Measurements from ENCODE around the gene IGLL5. TPM values are rescaled to one million over a fixed set of nuclear protein-coding genes. Genes with fewer than 3 reads are reported as not detected.

IGLL5 gene
- total and polyA plus RNA-seq, 2 donors (not counting 3 experiments of a cell fraction or from before 2014, with no cell fraction given): not detected

DNA sequence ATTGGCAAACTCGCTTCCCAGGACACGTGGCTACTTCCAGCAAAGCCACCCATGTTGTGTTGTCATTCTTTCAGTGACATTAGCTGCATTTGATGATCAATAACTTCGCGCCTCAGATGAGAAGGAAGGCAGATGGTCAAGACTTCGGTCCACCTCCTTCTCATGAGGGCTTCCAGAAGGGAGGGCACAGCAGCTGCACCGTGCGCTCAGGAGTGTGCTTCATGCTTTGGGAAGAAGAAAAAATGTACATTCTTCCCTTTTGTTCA lies 25.3 kb downstream of the IGLL5 start:
- H3K79me2 ChIP-seq (ENCODE audit: control insufficient read depth, insufficient read depth, low read length): no peaks in the 10 kb centered on the region
- TF ChIP-seq POLR2A (IDR thresholded peaks at IDR 0.05; ENCODE audit: low read depth, low read length) (no peak), EZH2 (IDR thresholded peaks at IDR 0.05; ENCODE audit: borderline replicate concordance, low read depth, low read length, severe bottlenecking) (no peak), MYC (IDR thresholded peaks at IDR 0.05; ENCODE audit: low read depth, low read length) (no peak), POLR2AphosphoS5 (IDR thresholded peaks at IDR 0.05; ENCODE audit: insufficient read depth, low read depth, low read length) (no peak), FOS (IDR thresholded peaks at IDR 0.05; ENCODE audit: borderline replicate concordance, insufficient read depth, low read length) (no peak), GATA2 (IDR thresholded peaks at IDR 0.05; ENCODE audit: insufficient read depth, insufficient read length, low read depth, low read length) (no peak), JUN (IDR thresholded peaks at IDR 0.05; ENCODE audit: borderline replicate concordance, insufficient read depth, insufficient read length, low read depth) (no peak)
- TF ChIP-seq, protein P1, sequence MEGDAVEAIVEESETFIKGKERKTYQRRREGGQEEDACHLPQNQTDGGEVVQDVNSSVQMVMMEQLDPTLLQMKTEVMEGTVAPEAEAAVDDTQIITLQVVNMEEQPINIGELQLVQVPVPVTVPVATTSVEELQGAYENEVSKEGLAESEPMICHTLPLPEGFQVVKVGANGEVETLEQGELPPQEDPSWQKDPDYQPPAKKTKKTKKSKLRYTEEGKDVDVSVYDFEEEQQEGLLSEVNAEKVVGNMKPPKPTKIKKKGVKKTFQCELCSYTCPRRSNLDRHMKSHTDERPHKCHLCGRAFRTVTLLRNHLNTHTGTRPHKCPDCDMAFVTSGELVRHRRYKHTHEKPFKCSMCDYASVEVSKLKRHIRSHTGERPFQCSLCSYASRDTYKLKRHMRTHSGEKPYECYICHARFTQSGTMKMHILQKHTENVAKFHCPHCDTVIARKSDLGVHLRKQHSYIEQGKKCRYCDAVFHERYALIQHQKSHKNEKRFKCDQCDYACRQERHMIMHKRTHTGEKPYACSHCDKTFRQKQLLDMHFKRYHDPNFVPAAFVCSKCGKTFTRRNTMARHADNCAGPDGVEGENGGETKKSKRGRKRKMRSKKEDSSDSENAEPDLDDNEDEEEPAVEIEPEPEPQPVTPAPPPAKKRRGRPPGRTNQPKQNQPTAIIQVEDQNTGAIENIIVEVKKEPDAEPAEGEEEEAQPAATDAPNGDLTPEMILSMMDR (IDR thresholded peaks at IDR 0.05; ENCODE audit: extremely low read depth in 1 of 2, insufficient read depth in 1 of 2, low read depth in 1 of 2, low read length in 2 of 2): no peak
- TF ChIP-seq, protein P2, sequence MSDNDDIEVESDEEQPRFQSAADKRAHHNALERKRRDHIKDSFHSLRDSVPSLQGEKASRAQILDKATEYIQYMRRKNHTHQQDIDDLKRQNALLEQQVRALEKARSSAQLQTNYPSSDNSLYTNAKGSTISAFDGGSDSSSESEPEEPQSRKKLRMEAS (IDR thresholded peaks at IDR 0.05; ENCODE audit: insufficient read depth, insufficient read length): no peak
- H2AFZ ChIP-seq (ENCODE audit: low read depth, low read length): no peak overlapping the region
- H3K27ac ChIP-seq (ENCODE audit: insufficient read depth, low read depth, low read length): no peak overlapping the region
- H3K36me3 ChIP-seq (ENCODE audit: control insufficient read depth in 2 of 2, extremely low read depth in 1 of 2, insufficient read depth in 2 of 2, low read length in 2 of 2): no peaks in the 10 kb centered on the region
- no peaks in the 10 kb centered on the region for H4K20me1 ChIP-seq (replicated peaks; ENCODE audit: control insufficient read depth, extremely low read depth, insufficient read depth, low read length)
- ChIA-PET CTCF (interaction anchor here (1.3 kb wide), 1 partner anchor 29 kb away, joined by 3 read pairs; no protein-coding TSS in a partner anchor), POLR2A (no interaction called here)
- no peak for DNase-seq (ENCODE audit: low read depth, low spot score)
- H3K9me1 ChIP-seq (replicated peaks; ENCODE audit: control insufficient read depth, extremely low read depth, insufficient read depth, low read length): no peaks in the 10 kb centered on the region
- H3K9ac ChIP-seq (replicated peaks; ENCODE audit: extremely low read depth, insufficient read depth, low read length): no peak overlapping the region
- no peaks in the 10 kb centered on the region for H3K4me1 ChIP-seq (ENCODE audit: control insufficient read depth, extremely low read depth, insufficient read depth, low read length)
- intact Hi-C loops (cut with micrococcal nuclease) (no loop called here), dilution Hi-C loops (cut with MboI; ENCODE audit: extremely low pct_ligation_motif_present, low sequenced_read_pairs) (no loop called here)
- no peak overlapping the region for H3K4me2 ChIP-seq (ENCODE audit: insufficient read depth, low read length)
- FAIRE-seq: no peak
- no peak overlapping the region for H3K4me3 ChIP-seq (replicated peaks in 1 of 3; ENCODE audit: insufficient read depth in 1 of 3, low read depth in 1 of 3, low read length in 3 of 3)
- BruUV-seq (replicated peaks): no TSS peak
- H3K9me3 ChIP-seq (replicated peaks; ENCODE audit: control insufficient read depth, insufficient read depth, low read length): no peaks in the 10 kb centered on the region
- peaks cover 0 to 2% of the 10 kb centered on the region in 2 experiments for H3K27me3 ChIP-seq (ENCODE audit: control insufficient read depth in 2 of 2, insufficient read depth in 2 of 2, low read length in 2 of 2)

All from endothelial cell of umbilical vein (primary cell).